ENCODE measurements around the gene CEACAM8.
"Not testable (repeated sequence)": the region's sequence is repeated elsewhere in the genome, so short reads cannot be mapped to it uniquely, and the experiment has no call there.

Gene CEACAM8

DNA sequence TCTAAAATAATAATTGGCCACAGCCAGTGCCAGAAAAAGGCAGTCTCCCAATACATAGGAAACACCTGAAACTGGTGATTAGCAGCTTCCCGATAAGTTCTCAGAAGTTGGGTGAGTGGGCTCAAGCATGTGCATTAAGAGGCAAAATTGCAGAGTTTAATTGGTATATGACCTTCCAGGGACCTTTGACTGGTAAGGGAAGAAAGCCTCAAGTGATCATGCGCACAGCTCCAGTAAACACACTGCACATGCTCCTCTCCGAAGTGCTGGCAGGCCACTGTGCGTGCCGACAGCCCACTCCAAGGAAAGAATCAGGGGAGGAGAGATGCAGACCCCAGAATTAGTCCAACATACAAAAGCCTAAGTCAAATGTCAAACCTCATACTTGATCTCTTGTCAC is 18.9 kb upstream of the CEACAM8 start:
- H3K9me3 ChIP-seq (ENCODE audit: control insufficient read depth, low read length), result no peaks in the 10 kb centered on the region
- WGBS, 2 experiments, result 90 to 94% methylated on average over 5 of the region's 5 CpGs
- no peak overlapping the region for H3K27ac ChIP-seq (ENCODE audit: insufficient read depth, low read depth, low read length, poor library complexity, severe bottlenecking)
- no peaks in the 10 kb centered on the region for H3K36me3 ChIP-seq (ENCODE audit: control insufficient read depth, insufficient read depth, low read length)
- no peaks in the 10 kb centered on the region for H3K27me3 ChIP-seq (ENCODE audit: control insufficient read depth, insufficient read depth, low read length, poor library complexity, severe bottlenecking)
- H3K4me3 ChIP-seq (ENCODE audit: insufficient read depth, low read depth, low read length), result no peak overlapping the region
- no peaks in the 10 kb centered on the region for H3K4me1 ChIP-seq (ENCODE audit: control insufficient read depth, insufficient read depth, low read length)

DNA sequence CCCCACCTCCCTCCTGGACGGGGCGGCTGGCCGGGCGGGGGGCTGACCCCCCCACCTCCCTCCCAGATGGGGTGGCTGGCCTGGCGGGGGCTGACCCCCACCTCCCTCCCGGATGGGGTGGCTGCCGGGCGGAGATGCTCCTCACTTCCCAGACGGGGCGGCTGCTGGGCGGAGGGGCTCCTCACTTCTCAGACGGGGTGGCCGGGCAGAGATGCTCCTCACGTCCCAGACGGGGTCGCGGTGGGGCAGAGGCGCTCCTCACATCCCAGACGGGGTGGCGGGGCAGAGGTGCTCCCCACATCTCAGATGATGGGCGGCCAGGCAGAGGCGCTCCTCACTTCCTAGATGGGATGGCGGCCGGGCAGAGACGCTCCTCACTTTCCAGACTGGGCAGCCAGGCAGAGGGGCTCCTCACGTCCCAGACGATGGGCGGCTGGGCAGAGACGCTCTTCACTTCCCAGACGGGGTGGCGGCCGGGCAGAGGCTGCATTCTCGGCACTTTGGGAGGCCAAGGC is 15.7 kb upstream of the CEACAM8 start:
- H3K4me3 ChIP-seq (ENCODE audit: insufficient read depth, low read depth, low read length); H3K27me3 ChIP-seq (ENCODE audit: control insufficient read depth, insufficient read depth, low read length, poor library complexity, severe bottlenecking); H3K27ac ChIP-seq (ENCODE audit: insufficient read depth, low read depth, low read length, poor library complexity, severe bottlenecking); H3K4me1 ChIP-seq (ENCODE audit: control insufficient read depth, insufficient read depth, low read length); H3K9me3 ChIP-seq (ENCODE audit: control insufficient read depth, low read length); H3K36me3 ChIP-seq (ENCODE audit: control insufficient read depth, insufficient read depth, low read length): not testable (repeated sequence)
- 95 to 96% methylated on average over 29 to 31 of the region's 33 CpGs for WGBS, 2 experiments

DNA sequence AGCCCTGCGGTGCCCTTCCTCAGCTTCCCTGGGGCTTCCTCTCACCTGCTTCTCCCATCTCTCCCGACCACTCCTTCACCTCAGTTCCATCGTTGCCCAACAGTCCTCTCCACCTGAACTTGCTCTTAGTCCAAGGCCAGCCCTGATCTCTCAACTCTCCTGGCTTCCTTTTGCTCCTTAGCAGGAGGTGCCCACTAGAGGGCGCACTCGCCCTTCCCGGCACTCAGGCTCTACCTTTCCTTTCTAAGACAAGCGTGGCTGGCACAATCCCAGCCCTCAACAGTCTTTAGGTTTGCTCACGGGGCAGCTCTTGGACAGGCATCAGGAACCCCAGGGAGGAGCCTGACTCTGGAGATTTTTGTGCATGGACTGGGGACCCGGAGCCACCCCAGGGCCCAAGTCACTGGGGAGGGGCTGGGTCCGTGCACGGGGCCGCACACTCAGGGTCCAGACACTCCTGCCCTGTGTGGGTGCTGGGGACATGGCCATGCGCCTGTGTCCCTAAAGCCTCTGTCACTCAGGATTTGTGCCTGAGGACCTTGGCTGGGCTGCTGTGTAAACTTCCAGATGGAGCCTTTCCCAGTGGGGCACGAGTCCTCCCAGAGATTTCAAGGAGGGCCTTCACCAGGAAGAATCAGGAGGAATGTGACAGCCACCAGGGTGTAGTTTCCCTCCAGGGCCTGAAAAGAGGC is 12.1 kb upstream of the CEACAM8 start:
- Histone ChIP-seq H3K27ac (ENCODE audit: insufficient read depth, low read depth, low read length, poor library complexity, severe bottlenecking) (no peak overlapping the region), H3K4me3 (ENCODE audit: insufficient read depth, low read depth, low read length) (no peak overlapping the region), H3K27me3 (ENCODE audit: control insufficient read depth, insufficient read depth, low read length, poor library complexity, severe bottlenecking) (no peaks in the 10 kb centered on the region), H3K4me1 (ENCODE audit: control insufficient read depth, insufficient read depth, low read length) (no peaks in the 10 kb centered on the region), H3K9me3 (ENCODE audit: control insufficient read depth, low read length) (no peaks in the 10 kb centered on the region), H3K36me3 (ENCODE audit: control insufficient read depth, insufficient read depth, low read length) (no peaks in the 10 kb centered on the region)
- 42% methylated on average over 14 of the region's 14 CpGs for WGBS, 2 experiments

DNA sequence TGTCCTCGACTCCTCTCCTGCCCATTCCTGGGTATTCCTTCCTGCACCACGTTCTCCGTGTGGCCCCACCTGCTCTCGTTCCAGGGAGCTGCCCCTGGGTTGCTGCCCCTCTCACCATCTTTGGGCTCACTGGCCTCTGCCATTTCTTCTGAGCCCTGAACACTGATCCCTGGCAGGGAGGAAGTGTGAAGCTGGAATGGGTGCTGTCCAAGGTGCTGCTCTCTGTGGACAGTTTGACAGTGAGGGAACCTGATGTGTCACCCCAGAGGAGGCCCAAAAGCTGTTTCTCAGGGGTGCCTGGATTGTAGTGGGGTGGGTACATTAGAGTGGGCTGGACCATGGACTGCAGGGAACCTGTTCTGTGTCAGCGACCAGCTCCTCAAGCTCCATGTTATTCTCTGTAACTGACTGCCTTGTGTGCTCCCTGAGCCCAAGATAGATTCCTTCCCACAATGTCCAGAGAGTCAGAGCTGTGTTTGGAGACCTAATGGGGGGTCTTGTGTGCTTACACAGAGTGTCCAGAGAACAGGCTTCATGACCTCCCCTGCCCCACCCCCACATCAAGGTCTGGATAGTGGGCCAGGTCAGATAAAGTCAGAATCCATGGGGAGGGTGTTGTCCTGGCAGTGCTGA is 7.2 kb upstream of the CEACAM8 start:
- H3K4me3 ChIP-seq (ENCODE audit: insufficient read depth, low read depth, low read length), result no peak overlapping the region

DNA sequence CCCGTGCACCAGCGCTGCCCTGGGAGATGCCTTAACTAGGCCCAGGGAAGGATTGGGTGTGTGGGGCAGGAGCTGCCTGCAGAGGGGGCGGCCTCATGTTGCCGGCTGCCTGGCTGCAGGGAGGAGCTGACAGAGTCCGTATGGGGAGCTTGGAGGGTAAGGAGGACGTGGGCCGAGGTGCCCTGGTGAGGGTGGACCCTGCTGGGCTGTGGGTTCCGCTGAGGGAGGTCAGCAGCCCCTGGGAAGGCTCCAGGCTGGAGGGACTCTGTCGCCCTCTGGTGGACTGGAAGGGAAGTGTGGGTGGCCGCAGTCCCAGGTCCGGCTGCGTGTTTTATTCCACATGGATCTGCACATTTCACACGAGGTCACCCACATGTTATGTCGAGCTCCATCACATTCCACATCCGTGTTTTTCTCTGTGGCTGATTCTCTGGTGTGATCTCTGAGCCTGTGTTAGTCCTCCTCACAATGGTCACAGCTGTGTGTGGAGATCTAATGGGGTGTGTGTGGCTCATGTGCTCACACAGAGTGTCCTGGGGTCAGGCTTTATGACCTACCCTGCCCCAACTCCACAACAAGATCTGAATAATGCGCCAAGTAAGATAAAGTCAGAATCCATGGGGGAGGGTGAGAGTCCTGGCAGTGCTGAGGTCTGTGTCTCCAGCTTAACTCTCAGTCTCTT is 1.8 kb upstream of the CEACAM8 start:
- H3K27ac ChIP-seq (ENCODE audit: insufficient read depth, low read depth, low read length, poor library complexity, severe bottlenecking), result no peak overlapping the region
- no peaks in the 10 kb centered on the region for H3K9me3 ChIP-seq (ENCODE audit: control insufficient read depth, low read length)
- H3K27me3 ChIP-seq (ENCODE audit: control insufficient read depth, insufficient read depth, low read length, poor library complexity, severe bottlenecking), result no peaks in the 10 kb centered on the region
- 30 to 31% methylated on average over 16 of the region's 16 CpGs for WGBS, 2 experiments
- no peaks in the 10 kb centered on the region for H3K4me1 ChIP-seq (ENCODE audit: control insufficient read depth, insufficient read depth, low read length)
- no peaks in the 10 kb centered on the region for H3K36me3 ChIP-seq (ENCODE audit: control insufficient read depth, insufficient read depth, low read length)
- H3K4me3 ChIP-seq (ENCODE audit: insufficient read depth, low read depth, low read length), result no peak overlapping the region

More for the DNA sequence above, 7.2 kb upstream of the CEACAM8 start:
- 28 to 31% methylated on average over 5 of the region's 5 CpGs for WGBS, 2 experiments
- H3K4me1 ChIP-seq (ENCODE audit: control insufficient read depth, insufficient read depth, low read length), result no peaks in the 10 kb centered on the region
- no peaks in the 10 kb centered on the region for H3K27me3 ChIP-seq (ENCODE audit: control insufficient read depth, insufficient read depth, low read length, poor library complexity, severe bottlenecking)
- no peaks in the 10 kb centered on the region for H3K36me3 ChIP-seq (ENCODE audit: control insufficient read depth, insufficient read depth, low read length)
- no peak overlapping the region for H3K27ac ChIP-seq (ENCODE audit: insufficient read depth, low read depth, low read length, poor library complexity, severe bottlenecking)
- H3K9me3 ChIP-seq (ENCODE audit: control insufficient read depth, low read length), result no peaks in the 10 kb centered on the region

DNA sequence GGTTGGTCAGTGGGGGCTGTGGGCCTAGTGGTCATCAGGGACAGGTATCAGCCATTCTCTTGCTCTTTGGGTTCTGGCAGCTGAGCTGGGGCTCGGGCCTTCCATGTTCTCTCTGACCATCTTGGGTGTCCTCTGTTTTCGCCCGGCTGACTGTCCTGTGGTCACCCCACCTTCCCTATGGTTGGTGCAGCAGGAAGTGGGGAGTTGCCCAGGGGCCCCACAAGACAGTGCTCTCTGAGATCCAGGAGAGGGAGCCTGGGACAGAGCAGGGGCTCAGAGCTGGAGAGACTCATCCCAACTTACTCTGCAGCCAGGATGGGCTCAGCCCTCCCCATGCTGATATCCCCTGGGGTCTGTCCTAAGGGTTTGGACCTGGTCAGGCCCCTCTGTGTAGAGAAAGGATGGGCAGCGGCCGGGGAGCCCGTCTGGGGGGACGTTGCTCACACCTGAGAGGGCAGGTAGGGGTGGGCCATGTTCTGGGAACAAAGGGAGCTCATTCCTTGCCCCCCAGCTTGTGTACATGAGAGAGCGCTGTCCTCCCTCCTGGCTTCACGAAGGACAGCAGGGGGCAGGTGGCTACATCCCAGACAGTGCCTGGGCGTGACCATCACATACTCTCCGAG is 937 bp upstream of the CEACAM8 start:
- no peak overlapping the region for H3K27ac ChIP-seq (ENCODE audit: insufficient read depth, low read depth, low read length, poor library complexity, severe bottlenecking)
- H3K4me3 ChIP-seq (ENCODE audit: insufficient read depth, low read depth, low read length), result no peak overlapping the region
- H3K9me3 ChIP-seq (ENCODE audit: control insufficient read depth, low read length), result no peaks in the 10 kb centered on the region
- WGBS, 2 experiments, result 86 to 92% methylated on average over 11 of the region's 11 CpGs
- no peaks in the 10 kb centered on the region for H3K27me3 ChIP-seq (ENCODE audit: control insufficient read depth, insufficient read depth, low read length, poor library complexity, severe bottlenecking)
- no peaks in the 10 kb centered on the region for H3K4me1 ChIP-seq (ENCODE audit: control insufficient read depth, insufficient read depth, low read length)
- no peaks in the 10 kb centered on the region for H3K36me3 ChIP-seq (ENCODE audit: control insufficient read depth, insufficient read depth, low read length)

DNA sequence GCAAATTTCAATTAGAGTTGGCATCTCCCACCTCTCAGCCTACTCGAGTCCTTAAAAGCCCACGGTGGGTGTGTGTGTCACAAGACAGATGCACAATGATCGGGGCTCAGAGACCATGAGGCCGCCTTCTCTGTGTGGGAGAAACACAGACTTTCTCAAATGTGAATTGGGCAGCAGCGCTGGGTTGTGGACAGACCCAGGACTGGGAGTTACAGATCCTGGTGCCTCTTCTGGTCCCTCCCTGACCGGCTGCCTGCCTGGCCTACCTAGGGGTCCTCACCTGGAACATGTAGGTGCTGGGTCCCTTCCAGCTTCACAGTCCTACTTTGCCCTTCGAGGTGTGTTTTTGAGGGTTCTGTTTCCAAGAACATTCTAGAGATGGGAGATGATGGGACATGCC is 4.9 kb downstream of the CEACAM8 start:
- H3K27me3 ChIP-seq (ENCODE audit: control insufficient read depth, insufficient read depth, low read length, poor library complexity, severe bottlenecking), result no peaks in the 10 kb centered on the region

DNA sequence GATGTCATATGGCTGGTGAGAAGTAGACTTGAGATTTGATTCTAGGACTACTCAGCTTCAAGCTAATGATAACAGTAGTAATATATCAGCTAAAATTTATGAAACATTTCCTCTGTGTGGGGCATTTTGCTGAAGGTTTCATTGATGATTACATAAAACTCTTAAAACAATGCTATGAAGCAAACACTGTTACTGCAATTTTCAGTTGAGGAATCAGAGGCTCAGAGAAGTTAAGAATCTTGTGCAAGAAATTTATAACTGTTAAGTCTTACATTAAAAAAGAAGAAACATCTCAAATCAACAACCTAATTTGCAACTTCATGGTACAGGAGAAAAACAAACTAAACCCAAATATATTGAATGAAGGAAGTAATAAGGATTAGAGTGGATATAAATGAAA is 10.3 kb downstream of the CEACAM8 start:
- Histone ChIP-seq H3K27ac (ENCODE audit: insufficient read depth, low read depth, low read length, poor library complexity, severe bottlenecking) (no peak overlapping the region), H3K27me3 (ENCODE audit: control insufficient read depth, insufficient read depth, low read length, poor library complexity, severe bottlenecking) (no peaks in the 10 kb centered on the region), H3K36me3 (ENCODE audit: control insufficient read depth, insufficient read depth, low read length) (no peaks in the 10 kb centered on the region), H3K4me3 (ENCODE audit: insufficient read depth, low read depth, low read length) (no peak overlapping the region), H3K4me1 (ENCODE audit: control insufficient read depth, insufficient read depth, low read length) (no peaks in the 10 kb centered on the region), H3K9me3 (ENCODE audit: control insufficient read depth, low read length) (no peaks in the 10 kb centered on the region)

More for the DNA sequence above, 4.9 kb downstream of the CEACAM8 start:
- no peaks in the 10 kb centered on the region for H3K36me3 ChIP-seq (ENCODE audit: control insufficient read depth, insufficient read depth, low read length)
- no peak overlapping the region for H3K27ac ChIP-seq (ENCODE audit: insufficient read depth, low read depth, low read length, poor library complexity, severe bottlenecking)
- no peaks in the 10 kb centered on the region for H3K4me1 ChIP-seq (ENCODE audit: control insufficient read depth, insufficient read depth, low read length)
- WGBS, 2 experiments, result 92 to 94% methylated on average over 7 of the region's 7 CpGs
- no peak overlapping the region for H3K4me3 ChIP-seq (ENCODE audit: insufficient read depth, low read depth, low read length)
- H3K9me3 ChIP-seq (ENCODE audit: control insufficient read depth, low read length), result no peaks in the 10 kb centered on the region

DNA sequence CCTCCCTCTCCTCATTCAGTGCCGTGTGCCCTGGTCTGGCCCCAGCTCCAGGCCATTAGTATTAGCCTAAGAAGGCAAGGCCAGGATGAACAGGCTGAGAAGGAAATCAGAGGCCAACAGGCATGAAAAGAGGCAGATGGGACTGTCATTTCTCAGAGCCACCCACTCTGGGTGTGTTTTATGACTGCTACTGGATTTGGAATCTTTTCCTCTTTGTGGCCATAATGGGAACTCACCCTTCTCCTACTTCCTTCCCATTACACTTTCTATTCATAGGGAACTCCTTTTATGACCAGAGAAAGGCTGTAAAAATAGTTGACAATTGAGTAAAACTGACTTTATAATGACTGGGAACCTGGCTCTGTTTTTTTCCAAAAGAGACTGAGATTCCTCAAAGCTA is 17.7 kb downstream of the CEACAM8 start:
- H3K27me3 ChIP-seq (ENCODE audit: control insufficient read depth, insufficient read depth, low read length, poor library complexity, severe bottlenecking), result no peaks in the 10 kb centered on the region
- no peaks in the 10 kb centered on the region for H3K4me1 ChIP-seq (ENCODE audit: control insufficient read depth, insufficient read depth, low read length)
- WGBS, 2 experiments, result 82 to 88% methylated on average over 1 of the region's 1 CpG
- H3K9me3 ChIP-seq (ENCODE audit: control insufficient read depth, low read length), result no peaks in the 10 kb centered on the region
- H3K36me3 ChIP-seq (ENCODE audit: control insufficient read depth, insufficient read depth, low read length), result no peaks in the 10 kb centered on the region
- H3K27ac ChIP-seq (ENCODE audit: insufficient read depth, low read depth, low read length, poor library complexity, severe bottlenecking), result no peak overlapping the region
- no peak overlapping the region for H3K4me3 ChIP-seq (ENCODE audit: insufficient read depth, low read depth, low read length)

DNA sequence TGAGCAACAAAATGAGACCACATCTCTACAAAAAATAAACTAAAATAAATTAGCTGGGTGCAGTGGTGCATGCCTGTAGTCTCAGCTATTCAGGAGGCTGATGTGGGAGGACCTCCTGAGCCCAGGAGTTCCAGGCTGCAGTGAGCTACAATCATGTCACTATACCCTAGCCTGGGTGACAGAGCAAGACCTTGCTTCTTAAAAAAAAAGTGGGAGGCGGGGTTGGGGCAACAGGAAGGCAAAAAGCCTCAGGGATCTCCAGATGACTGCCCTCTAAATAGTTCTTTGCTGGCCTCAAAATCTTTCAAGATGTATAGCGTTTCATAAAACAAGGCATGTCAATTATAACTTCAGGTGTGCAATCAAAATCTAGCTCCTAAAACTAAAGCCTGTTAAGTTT is 18.5 kb downstream of the CEACAM8 start:
- Histone ChIP-seq H3K4me1 (ENCODE audit: control insufficient read depth, insufficient read depth, low read length) (no peaks in the 10 kb centered on the region), H3K36me3 (ENCODE audit: control insufficient read depth, insufficient read depth, low read length) (no peaks in the 10 kb centered on the region), H3K27ac (ENCODE audit: insufficient read depth, low read depth, low read length, poor library complexity, severe bottlenecking) (no peak overlapping the region), H3K27me3 (ENCODE audit: control insufficient read depth, insufficient read depth, low read length, poor library complexity, severe bottlenecking) (no peaks in the 10 kb centered on the region), H3K9me3 (ENCODE audit: control insufficient read depth, low read length) (no peaks in the 10 kb centered on the region), H3K4me3 (ENCODE audit: insufficient read depth, low read depth, low read length) (no peak overlapping the region)
- WGBS, 2 experiments, result 89 to 90% methylated on average over 2 of the region's 2 CpGs

Data from ectodermal cell (in vitro differentiated cells).